ENCODE data around the gene CCDC127.

GRCh38 chr5:207599-207998 lies 10.4 kb downstream of the CCDC127 start:
- no peak for TF ChIP-seq RCOR1 (IDR thresholded peaks at IDR 0.05; ENCODE audit: insufficient replicate concordance, low read length)
- no peak for TF ChIP-seq CTCF (conservative IDR thresholded peaks at IDR 0.05; ENCODE audit: low read depth, low read length)
- TF ChIP-seq POLR2A (IDR thresholded peaks at IDR 0.05; ENCODE audit: low read depth, low read length): no peak
- TF ChIP-seq RAD21 (IDR thresholded peaks at IDR 0.05; ENCODE audit: low read length): no peak
- TF ChIP-seq RFX5 (IDR thresholded peaks at IDR 0.05; ENCODE audit: low read depth, low read length): no peak
- no peak for TF ChIP-seq USF2 (IDR thresholded peaks at IDR 0.05; ENCODE audit: low read depth, low read length)
